Germinal center (tissue), 1 donor: Measurements from ENCODE around the gene TRAF3IP1.
A peak's percentile ranks its signal among the peaks of the same experiment; 100 is the strongest.
"Not testable (repeated sequence)": the region's sequence is repeated elsewhere in the genome, so short reads cannot be mapped to it uniquely, and the experiment has no call there.

Source experiments
- DNase-seq: peaks from one replicate; pipeline ENCODE4 v3.0.0; 2012; ENCODE audit warnings: mixed read lengths, low spot score

TRAF3IP1 gene, protein sequence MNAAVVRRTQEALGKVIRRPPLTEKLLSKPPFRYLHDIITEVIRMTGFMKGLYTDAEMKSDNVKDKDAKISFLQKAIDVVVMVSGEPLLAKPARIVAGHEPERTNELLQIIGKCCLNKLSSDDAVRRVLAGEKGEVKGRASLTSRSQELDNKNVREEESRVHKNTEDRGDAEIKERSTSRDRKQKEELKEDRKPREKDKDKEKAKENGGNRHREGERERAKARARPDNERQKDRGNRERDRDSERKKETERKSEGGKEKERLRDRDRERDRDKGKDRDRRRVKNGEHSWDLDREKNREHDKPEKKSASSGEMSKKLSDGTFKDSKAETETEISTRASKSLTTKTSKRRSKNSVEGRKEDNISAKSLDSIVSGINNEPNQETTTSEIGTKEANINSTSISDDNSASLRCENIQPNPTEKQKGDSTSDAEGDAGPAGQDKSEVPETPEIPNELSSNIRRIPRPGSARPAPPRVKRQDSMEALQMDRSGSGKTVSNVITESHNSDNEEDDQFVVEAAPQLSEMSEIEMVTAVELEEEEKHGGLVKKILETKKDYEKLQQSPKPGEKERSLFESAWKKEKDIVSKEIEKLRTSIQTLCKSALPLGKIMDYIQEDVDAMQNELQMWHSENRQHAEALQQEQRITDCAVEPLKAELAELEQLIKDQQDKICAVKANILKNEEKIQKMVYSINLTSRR

DNA sequence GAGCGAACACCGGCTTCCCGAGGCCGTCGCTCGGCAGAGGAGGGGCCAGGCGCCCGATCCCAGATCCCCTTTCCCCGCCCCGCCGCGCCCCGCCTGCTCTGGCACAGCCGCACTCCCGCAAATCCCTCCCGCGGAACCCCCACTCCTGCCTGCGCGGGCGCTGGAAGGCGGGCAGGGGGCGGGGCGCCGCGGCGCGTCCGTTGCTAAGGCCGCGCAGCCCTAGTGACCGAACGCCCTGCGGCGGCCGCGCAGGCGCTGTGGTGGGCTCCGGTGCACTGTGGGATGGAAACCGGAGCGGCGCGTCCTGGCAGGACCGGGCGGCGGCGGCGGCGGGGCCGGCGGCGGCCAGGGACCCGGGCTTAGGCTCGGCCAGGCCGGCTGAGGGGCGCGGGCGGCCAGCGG lies at the start of gene TRAF3IP1:
Gene TRAF3IP1, plus strand, starts transcription at position 273 of the 402 bp plus-strand sequence. CDS start 145 bp downstream, outside the sequence.
- DNase-seq: peak; percentile 97

DNA sequence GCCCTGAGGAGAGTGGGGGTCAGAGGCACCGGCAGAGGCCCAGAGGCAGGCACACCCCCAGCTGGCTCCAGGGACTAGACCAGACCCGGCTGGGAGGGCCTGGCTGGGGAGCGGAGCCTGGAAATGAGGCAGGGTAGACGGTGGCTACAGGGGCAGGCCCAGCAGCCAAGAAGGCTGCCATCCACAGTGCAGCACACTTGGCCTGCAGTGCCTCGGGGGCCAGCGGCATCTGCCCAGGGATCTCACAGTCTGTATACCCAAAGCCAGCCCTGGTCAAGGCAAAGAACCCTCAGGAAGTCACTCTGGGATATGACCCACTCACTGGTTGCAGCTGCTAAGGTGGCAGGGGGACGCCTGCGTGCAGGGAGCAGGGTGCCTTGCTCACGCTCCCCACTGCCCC lies 49.7 kb upstream of the TRAF3IP1 start:
- no peak for DNase-seq

DNA sequence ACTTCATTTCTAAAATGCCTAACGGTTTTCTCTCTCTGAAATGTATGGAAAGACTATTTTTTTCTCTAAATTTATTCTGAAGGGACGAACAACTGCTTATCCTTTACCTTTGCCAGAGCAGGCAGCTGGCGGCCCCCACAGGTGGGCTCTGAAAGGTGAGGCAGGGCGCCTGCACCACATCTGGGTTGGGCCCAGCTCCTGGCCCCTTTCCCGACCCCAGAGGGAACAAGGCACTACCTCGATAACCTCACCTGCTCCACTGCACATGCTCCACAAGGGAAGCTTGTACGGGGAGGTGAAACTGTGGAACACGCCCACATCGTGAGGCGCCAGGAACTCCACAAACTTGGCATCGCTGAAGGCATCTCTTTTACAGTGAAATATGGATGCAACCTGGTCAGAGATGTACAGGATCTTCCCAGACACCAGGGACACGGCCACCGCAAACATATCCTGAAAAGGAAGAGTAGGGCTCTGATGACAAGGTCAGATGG lies 49.2 kb upstream of the TRAF3IP1 start:
- no peak for DNase-seq

DNA sequence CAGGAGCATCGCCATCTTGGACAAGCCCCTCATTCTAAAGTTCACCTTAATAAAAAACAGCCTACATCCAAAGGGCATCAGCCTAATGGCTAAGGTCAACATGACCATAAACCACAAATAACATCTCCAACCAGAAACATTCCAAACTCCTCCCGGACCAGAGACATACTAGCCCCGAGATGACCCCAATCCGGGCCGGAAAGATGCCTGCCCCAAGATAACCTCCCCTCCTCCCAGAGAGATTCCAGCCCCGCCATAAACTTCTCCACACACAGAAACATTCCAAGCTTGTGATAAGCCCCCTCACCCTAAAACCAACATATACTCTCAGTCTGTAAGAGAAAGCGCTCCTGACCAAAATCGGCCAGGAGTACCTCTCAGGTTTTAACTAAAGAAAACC lies 48.6 kb upstream of the TRAF3IP1 start:
- not testable (repeated sequence) for DNase-seq

DNA sequence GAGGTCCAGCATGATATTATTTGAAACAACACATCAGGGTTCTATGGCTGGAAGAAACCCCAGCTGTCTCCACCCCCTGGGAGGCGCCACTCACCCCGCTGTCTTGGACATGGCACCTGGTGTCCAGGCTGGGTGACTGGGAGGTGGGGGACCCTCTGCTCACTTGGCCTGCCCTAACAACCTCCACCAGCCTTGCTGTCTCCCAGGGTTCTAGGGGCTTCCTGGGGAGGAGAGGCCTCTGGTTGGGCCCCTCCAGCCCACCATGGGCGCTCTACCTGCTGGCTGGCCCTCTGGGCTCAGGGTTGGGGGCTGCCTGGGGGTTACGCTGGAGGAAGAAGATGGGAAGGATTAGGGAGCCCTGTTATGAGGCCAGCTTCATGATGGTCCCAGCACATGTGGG lies 48.2 kb upstream of the TRAF3IP1 start:
- DNase-seq: no peak

DNA sequence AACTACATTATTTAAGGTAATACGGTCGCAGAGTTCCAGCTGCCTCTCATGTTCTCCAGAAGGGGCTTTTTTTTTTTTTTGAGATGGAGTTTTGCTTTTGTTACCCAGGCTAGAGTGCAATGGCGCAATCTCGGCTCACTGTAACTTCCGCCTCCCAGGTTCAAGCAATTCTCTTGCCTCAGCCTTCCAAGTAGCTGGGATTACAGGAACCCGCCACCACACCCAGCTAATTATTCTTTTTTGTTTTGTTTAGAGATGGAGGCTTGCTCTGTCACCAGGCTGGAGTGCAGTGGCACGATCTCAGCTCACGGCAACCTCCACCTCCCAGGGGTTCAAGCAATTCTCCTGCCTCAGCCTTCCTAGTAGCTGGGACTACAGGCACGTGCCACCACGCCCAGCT lies 46.9 kb upstream of the TRAF3IP1 start:
- not testable (repeated sequence) for DNase-seq

DNA sequence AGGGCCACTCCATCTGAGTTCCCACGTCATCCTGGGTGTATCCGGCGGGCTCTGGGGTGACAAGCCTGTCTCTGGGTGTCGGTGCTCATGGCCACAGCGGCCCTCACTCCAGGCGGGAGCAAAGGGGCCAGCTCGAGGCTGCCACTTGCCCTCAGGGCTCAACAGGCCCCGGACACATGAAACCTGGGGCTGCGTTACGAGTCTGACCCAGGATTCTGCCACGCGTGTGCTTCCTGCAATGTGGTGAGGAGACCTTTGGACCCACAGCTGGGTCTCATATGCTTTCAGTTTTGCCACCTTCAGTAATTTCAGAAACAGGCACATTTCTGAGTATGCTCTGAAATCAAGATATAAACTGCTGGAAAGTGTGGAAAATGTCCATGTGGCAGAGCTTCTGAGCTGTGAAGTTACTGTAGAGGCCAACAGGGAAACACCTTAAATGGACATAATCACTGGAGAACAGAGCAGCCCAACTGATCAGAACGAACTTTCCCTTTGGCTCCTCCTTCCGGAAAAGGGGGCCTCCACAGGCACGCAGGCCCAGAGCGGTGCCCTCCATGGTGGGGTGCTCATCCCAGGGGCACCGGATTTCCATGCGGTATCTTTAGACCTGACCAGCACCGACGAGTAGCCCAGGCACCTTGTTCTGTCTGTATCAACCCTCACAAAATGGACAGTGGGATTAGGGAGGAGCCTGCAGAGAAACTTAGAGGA lies 46.0 kb upstream of the TRAF3IP1 start:
- no peak for DNase-seq

DNA sequence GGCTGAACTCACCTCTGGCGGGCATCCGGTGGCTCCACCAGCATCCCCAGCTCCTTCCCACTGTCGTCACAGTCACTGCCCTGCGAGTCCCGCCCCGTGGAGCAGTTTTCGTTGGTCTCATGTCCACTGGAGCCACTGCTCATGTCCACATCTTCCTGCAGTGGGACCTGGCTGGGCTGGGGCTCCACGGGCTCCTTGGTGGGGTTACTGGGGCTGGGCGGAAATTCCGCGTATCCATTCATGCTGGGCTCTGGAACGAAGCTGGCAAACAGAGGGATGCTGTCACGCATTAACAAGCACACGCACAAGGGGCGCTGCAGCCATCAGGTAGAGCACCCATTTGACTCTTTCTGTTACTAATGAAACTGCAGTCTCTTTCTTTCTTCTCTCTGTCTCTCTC lies 42.6 kb upstream of the TRAF3IP1 start:
- no peak for DNase-seq

DNA sequence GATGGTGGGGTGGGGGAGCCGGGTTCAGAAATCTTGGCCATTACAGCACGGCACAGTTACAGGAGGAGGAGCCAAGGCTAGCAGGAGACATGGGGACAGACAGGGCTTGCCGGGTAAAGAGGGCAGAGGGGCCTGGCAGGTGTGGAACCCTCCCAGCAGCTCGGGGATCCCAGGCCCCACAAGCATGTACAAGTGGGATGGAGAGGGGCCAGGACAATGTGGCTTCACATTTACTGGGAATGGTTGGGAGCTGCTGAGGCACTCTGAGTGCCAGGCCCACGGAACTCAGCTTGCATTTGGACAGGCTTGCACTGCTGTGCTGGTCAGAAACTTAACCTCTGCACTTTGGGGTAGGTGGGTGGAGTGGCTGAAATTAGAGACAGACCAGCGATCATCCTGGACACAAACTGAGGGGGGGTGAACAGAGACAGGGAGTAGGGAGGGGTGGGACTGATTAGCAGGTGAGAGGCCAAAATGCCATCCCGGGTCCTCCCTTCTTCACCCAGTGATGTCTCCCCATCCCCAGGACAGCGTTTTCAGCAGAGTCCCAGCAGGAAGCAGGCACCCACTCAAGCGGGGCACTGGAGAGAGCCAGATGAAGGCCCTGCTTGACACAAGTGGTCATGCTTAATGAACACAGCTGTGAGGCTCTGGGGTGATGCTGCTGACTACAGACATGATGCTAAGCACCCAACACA lies 41.5 kb upstream of the TRAF3IP1 start:
- DNase-seq: no peak

DNA sequence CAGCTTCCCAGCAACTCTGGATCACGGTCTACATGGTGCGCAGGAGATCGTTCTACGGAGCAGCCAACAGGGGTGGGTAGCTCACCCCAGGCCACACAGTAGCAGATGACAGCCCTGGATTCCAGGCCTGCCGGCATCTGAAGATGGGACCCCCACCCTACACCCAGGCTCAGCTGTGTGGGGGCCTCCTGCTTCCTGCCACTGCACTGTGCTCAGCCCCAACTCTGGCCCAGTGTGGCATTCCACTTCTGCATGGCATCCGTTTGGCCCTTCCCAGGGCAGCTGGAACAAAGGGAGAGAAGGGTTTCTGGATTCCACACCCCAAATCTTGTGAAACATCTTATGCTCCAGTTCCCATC lies 41.0 kb upstream of the TRAF3IP1 start:
- DNase-seq: no peak

DNA sequence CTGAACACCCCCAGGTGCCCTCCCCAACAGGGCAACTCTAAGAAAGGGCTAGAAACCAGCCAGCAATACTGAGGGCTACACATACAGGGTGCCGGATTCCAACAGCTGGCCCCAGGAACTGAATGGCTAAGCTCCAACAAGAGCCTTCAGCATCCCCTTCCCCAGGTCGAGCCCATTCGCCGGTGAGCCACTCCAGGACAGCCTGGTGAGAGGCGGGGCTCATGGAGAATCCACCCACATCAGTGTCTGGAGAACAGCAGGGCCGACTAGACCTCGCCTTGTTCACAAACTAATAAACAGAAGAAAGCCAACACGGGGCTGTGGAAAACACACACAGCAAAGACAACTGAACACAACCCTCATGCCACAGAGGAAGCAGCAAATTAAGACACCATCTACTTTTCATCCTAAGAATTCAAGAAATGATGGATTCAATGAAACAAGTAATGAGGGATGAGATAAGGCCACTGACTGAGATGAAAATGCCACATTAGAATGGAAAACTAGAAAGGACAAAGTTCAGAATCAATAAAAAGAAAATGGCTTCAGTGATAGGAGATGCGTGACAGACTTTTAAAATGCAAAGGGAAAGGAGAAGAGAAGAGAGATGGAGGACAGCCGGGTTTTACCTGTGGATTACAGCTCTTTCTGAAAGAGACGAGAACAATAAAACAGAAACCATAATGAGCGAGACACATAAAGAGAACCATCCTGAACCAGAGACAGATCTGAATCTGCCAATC lies 40.1 kb upstream of the TRAF3IP1 start:
- DNase-seq: no peak

DNA sequence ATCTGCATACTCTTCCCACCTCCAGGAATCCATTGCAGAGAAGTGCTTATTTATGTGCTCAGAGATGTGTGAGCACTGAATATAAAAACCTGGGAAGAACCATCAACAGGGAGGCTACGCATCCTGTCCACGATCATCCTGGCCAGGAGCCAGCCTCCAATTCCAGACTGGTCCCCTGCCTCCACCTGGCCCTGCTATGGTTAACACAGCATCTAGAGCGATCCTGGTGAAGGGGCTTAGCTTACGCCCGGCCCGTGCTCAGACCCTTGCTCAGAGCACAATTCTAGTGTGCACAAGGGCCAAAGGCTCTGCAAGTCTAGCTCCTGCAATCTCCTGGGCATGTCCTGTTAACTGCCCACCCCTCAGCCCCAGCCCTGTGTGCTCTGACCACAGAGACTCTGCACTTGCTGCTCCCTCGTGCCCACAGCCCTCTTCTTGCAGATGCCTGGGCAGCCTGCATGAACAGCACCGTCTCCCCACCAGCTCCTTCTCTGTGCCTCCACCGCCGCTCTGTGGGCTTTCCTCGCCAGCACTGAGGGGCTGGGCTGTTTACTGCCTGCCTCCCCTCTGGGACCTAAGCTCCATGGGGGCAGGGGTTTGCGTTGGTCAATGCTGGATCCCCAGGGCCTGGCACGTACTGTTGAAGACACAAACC lies 38.4 kb upstream of the TRAF3IP1 start:
- no peak for DNase-seq

DNA sequence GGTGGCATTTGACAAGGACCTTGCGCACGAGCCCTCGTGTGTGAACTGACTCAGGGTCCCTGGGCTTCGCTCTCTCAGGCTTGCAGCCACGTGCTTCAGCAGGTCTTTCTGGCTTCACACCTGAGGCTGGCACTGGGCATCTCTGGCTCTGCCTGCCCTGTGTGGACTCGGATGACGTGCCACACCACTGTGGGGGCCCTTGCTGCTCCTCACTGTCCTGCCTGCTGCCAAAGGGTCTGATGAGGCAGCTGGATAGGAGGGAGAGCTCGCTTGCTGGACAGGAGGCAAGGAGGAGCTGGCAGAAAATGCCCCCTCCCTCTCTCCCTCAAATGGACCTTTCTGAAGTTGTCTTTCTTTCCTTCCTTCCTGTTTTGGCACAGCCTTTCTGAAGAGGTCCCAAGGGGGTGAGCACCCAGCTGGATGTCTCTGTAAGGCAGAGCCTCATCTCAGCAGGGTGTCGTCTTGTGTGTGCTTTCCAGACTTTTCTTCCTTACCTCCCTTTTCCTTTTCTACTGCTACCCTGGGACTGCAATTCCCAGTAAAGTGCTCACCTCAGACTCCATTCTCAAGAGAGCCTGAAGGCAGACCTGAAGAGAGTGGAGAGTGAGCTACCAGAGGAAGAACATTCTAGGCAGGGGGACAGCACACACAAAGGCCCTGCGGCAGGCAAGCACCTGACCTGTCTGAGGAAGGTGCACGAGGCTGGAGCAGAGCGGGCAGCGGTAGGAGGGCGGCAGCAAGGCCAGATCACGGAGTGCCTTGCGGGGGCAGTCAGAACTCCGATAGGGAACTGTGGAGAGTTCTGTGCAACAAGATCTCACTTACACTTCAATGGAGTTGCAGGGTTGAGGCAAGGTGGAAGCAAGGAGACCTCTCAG lies 37.2 kb upstream of the TRAF3IP1 start:
- no peak for DNase-seq

DNA sequence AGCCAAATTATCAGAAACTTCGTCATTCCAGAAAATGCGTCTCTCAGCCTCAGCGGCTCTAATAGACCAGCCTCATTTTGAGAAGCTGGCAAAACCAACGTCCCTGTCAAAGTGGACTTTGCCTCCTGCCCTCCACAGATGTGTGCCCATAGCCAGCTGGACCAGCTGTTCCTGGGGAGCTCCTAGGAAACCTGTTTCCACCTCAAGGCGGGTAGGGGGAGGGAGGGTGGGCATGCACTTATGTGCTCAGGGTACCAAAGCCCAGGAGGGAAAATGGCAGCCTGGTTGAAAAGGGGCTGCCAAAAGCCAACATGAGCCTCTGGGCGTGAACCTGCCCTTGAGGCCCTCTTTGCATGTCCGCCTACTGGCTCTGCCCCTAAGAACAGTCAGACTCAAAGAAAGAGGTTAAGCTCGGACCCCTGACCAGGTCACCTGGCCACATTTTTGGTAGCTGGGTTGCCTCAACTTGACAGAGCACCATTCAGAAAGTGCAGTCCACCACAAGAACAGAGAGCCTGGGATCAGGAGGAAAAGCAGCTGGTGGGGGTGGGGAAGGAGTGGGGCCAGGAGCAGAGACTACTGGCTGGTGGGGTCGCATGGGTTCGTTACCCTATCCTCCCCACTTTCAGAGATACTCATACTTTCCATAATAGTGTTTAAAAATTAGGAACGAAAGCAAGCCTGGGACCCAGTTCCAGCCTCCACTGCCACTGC lies 35.4 kb upstream of the TRAF3IP1 start:
- no peak for DNase-seq

DNA sequence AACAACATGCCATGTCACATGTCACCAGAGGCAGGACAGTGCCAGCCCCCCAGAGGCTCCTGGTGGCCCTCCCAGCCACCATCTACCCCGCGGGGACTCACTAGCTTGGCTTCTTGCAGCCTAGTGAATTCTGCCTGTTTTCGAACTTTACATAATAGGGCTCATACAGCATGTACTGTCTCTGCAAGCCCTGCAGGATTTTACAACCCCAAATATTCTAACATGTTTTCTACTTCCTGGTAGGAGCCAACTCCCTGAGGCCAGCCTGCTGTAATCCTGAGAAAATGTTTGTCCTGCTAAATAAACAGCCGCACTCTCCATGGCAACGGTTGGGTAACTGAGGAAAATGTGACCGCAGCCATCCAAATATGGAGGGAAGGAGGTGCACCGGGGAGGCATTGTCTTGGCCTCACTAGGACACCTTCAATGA lies 34.6 kb upstream of the TRAF3IP1 start:
- no peak for DNase-seq

DNA sequence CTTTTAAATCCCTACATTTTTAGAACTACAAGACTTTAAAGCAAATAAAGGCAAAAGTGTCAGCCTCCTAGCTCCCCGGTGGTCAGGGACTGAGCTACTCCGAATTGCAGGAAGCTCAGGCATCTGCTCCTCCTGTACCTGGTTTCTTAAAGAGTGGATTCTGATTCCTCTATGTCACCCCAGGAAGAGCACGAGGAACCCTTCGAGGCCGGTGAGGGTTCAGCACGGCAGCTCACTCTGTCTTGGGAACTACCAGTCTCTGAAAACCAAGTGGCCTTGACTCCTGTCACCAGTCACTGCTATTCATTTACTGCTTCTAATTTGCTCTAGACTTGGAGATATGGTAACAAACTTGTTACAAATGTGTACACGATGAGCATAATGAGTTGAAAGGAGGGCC lies 34.2 kb upstream of the TRAF3IP1 start:
- DNase-seq: no peak

DNA sequence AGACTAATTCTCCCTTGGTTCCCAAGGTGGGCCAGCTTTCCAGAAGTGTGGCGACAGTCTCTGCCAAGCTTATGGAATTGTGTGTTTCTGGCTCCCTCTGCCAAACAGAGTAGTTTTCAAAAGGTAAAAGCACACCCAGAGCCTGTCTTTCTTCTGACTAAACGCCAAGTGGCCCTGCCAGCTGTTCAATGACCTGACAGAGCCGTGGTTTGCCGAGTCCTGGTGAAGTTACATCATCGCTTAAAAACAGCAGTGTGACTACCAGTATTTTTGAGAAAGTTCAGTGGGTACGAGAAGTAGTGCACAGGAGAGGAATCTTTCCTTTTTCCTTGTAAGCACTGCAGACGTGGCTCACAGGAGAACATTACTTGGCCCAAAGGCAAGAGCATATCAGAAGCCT lies 33.8 kb upstream of the TRAF3IP1 start:
- no peak for DNase-seq

DNA sequence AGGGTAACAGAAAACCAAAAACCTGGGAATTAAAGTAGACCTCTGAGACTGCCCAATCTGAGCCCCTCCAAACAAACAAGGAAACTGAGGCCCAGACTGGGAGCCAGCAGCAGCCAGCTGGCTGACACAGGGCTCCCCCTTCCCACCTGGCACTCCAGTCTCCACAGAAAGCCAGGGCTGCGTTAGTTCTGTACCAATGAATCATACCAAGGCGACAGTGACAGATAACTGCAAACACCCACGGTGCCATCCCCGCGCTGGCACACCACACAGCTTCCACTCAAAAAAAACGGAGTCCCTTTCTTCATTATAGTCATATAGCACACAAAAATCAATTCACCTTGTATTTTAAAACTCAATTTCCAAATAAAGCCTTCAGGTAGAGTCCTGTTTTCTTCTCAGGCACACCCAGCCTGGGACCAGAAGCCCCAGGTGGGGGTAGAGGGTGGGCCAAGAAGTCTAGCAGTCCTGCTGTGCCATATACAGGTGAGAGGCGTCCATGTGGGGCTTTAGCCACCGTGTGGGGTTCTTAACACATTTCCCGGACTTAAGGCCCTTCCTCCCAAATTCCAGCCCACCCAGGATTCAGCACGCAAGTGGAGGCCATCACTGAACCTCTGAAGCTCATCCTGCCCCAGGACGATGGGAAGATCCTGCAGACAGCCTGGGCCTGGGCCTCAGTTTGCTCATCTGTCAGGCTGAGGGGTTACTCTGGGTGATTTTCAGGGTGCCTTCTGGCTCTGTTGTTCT lies 33.2 kb upstream of the TRAF3IP1 start:
- DNase-seq: no peak
